Coronary artery (tissue), 2 donors: Measurements from ENCODE around the gene SPSB1.

Experiments
- DNase-seq: peaks from one replicate; pipeline ENCODE4 v3.0.0-alpha.2; 2017; ENCODE audit warnings: low spot score
- H3K27ac ChIP-seq, 2 donors: fragments of 200-600 bp; sonication (generic); one replicate each; pipeline ENCODE4 v1.5.1; 2016 to 2019
- H3K4me3 ChIP-seq: fragments of 200-600 bp; sonication (generic); 2 replicates; pipeline ENCODE4 v1.5.1; 2016; ENCODE audit warnings: mild to moderate bottlenecking, moderate library complexity
- TF ChIP-seq, protein P1 (sequence below): fragments of 200-600 bp; sonication (generic); IDR thresholded peaks from one replicate; pipeline ENCODE4 v1.5.1; 2019; ENCODE audit warnings: antibody characterized with exemption

The SPSB1 gene

DNA sequence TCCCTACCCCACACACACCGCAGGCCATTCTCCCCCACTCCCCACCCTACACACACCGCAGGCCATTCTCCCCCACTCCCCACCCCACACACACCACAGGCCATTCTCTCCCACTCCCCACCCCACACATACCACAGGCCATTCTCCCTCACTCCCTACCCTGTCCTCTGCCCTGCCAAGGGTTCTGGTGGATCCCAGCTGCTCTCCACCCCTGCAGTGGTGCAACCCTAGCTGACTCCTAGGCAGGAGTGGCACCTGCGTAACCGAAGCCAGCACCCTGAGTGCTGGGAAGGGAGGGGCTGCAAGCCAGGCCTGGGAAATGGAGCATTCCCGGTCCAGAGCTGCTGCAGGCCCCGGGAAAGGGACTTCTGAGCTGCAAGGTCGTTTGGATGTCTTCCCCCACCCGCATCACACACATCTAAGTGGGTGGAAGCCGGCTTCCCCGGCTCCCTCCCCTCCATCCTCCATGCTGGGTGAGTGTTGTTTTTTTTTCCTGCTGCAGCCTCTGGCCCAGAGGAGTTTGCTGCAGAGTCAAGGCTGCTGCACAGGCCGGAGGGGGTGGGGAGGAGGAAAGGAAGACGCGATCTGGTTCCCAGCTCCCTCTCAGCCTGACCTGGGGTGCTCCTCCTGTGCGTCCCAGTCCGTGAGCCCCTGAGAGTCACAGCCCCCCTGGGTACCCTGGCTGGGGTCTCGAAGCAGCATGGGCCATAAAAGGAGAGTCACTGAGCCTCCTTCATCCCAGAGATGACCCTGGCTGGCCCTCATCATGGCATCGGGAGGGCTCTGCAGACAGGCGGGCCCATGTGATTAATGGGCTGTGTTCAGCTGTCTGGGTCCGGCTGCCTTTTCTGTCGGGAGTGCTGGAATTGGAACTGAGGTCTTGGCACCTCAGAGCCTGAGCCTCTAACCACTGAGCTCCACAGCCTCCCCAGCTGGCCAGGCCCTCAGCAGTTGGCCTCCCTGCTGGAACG is 42.0 kb upstream of the SPSB1 start:
- TF ChIP-seq, protein P1, sequence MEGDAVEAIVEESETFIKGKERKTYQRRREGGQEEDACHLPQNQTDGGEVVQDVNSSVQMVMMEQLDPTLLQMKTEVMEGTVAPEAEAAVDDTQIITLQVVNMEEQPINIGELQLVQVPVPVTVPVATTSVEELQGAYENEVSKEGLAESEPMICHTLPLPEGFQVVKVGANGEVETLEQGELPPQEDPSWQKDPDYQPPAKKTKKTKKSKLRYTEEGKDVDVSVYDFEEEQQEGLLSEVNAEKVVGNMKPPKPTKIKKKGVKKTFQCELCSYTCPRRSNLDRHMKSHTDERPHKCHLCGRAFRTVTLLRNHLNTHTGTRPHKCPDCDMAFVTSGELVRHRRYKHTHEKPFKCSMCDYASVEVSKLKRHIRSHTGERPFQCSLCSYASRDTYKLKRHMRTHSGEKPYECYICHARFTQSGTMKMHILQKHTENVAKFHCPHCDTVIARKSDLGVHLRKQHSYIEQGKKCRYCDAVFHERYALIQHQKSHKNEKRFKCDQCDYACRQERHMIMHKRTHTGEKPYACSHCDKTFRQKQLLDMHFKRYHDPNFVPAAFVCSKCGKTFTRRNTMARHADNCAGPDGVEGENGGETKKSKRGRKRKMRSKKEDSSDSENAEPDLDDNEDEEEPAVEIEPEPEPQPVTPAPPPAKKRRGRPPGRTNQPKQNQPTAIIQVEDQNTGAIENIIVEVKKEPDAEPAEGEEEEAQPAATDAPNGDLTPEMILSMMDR = no peak
- peak overlapping the region; percentile 49 to 87 for H3K27ac ChIP-seq
- DNase-seq = no peak
- peak overlapping the region; percentile 30 for H3K4me3 ChIP-seq

DNA sequence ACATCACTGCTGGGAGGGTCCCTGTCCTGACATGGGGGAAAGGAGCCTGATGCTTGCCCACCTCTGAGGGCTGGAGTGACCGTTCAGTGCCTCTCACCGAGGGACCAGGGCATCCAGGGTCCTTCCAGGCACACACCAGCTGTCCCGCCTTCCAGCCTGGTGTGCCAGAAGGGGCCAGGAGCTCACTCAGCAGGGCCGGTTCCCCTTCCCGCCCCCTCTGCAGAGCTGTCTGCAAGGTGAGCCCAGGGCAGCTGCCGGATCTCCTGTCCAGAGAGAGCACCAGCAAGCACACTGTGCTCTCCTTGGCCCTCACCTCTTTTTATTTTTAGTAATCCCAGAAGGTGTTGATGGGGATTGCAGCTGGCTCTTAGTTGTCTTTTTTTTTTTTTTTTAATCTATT is 41.2 kb upstream of the SPSB1 start:
- no peak overlapping the region for H3K4me3 ChIP-seq
- peak overlapping the region in 1 of 2 donors; percentile 87 for H3K27ac ChIP-seq
- TF ChIP-seq, protein P1 = no peak
- DNase-seq = no peak

DNA sequence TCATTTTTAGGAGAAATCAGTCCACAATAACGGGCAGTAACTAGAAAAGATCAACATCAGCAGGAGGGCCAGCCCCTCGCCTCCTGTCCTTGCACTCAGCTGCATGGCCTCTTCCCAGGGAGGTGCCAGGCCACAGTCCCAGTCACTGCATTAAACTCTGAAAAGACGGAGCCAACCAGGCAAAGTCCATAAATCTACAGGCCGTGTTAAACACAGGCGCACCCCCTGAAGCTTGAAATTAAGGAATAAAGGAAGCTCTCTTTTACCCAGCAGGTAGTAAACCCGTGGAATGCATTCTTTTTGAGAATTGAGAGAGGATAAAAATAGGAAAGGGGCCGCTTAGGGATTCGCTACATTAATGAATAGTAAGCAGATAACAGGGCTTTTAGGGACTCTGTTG is 39.7 kb upstream of the SPSB1 start:
- TF ChIP-seq, protein P1 = no peak
- no peak overlapping the region for H3K27ac ChIP-seq
- H3K4me3 ChIP-seq = no peak overlapping the region
- no peak for DNase-seq

DNA sequence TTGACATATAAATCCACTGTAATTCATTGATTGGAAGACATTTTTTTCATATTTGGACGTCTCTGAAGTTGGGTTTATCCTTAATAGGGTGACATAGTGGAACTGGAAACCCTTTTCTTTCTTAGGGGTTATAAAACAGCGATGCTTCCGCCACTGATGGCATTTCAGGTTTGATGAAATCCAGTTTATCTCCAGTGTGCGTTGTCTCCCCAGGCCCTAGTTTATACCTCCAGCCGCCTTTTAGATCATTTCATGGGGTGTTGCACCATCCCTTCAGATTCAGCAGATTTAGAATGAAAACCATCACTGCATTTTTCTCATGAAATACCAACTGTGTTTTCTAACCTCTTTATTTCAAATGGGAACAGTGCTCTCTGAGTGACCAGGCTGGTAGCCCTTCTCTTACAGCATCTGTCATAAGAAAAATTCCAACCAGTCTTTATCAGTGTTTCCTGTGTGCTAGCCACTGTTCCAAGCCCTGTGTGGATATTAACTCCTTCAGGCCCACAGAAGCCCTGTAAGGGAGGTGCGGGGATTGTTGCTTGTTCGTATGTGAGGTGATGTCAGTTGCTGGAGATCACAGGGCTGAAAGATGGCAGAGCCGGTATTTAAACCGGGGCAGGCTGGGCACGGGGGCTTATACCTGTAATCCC is 39.1 kb upstream of the SPSB1 start:
- no peak for DNase-seq
- TF ChIP-seq, protein P1 = no peak
- H3K4me3 ChIP-seq = no peak overlapping the region
- no peak overlapping the region for H3K27ac ChIP-seq

DNA sequence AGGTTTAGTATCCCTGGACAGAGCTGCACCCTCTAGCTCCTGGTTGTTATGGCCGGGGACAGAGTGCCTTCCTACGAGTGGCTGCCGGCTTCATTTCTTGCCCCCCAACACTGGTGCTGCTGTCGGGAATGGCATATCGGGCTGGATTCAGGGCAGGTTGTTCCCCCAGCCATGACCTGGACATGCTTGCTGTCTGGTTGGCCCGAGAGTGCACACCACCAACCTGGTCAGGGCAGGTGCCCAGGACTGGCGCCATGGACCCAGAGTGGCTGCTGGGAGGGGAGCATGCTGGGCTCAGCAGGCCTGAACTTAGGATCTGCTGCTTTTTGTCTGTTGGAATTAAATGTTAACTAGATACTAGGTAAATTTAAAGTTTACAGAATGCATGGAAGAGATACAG is 36.4 kb upstream of the SPSB1 start:
- TF ChIP-seq, protein P1 = no peak
- Histone ChIP-seq H3K4me3 (no peak overlapping the region), H3K27ac (no peak overlapping the region)
- no peak for DNase-seq

DNA sequence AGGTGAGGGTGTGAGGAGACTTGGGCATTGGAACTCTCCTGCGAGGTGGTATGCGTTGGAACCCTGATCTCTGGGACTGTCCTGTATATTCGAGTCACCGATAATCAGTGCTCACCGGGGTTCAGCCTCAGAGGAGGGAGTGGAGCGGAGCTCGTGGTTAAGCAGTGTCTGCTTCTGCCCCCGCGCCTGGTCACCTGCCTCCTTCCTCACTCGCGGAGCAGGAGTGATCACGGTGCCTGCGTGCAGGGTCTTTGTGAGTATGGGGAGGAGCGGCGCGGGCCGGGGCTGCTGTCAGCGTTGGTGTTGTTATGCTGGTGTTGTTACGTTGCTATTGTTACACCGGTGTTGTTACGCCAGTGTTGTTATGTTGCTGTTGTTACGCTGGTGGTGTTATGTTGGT is 34.8 kb upstream of the SPSB1 start:
- TF ChIP-seq, protein P1 = no peak
- Histone ChIP-seq H3K27ac (no peak overlapping the region), H3K4me3 (no peak overlapping the region)
- no peak for DNase-seq
